ENCODE results near the gene BRCC3.

Gene BRCC3

DNA sequence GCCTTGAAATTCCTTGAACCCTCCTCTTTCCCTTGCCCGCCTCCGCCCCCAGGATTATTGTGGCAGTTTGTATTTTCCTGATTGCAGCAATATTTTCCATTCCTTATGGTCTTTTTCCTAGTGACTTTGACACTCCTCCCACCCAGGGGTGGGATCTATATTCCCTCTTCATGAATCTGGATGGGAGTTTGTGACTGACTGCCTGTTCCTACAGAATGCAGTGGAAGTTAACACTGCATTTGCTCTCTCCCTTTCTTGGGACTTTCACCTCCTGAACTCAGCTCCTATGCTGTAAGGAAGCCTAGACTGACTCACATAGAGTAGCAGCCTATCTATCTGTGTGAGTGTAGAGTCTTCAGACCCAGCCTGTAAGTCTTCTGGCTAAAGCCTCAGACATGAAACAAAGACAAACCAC lies 42.4 kb upstream of the BRCC3 start:
- Histone ChIP-seq H3K4me3 (peak overlapping the region; percentile 40; the same call in 1 of the 2 replicates), H3K9ac (ENCODE audit: insufficient read length) (no peak overlapping the region), H3K36me3 (ENCODE audit: insufficient read depth, low read length) (peaks cover 7% of the 10 kb centered on the region), H3K9me3 (ENCODE audit: low read depth, low read length) (no peaks in the 10 kb centered on the region), H3K27ac (0 out of 2 replicates have a peak overlapping the region, but pooled peaks have one; percentile 19)
- TF ChIP-seq POLR2AphosphoS5 (IDR thresholded peaks at IDR 0.05; ENCODE audit: borderline replicate concordance, low read depth, low read length) (no peak), EZH2 (IDR thresholded peaks at IDR 0.05) (no peak), FOXP2 (optimal IDR thresholded peaks at IDR 0.05; ENCODE audit: control extremely low read depth, extremely low read length, insufficient read depth) (no peak)
- no peak for DNase-seq (ENCODE audit: low read depth, low spot score)

DNA sequence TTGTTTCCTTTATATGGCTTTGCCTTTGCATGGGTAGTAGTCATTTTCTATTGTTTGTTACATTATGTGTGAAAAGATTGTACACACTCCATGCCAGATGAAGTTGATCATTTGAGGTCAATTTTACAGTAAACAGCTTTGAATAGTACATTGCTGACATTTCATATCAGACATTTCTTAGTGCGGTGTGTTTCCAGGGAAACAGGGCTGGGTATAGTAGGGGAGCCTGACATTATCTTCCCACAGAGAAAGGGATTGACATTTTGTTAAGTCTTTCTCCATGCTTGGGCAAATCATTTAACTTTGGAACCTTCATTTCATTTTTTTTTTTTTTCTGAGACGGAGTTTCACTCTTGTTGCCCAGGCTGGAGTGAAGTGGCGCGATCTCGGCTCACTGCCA lies 39.7 kb upstream of the BRCC3 start:
- no peak overlapping the region for H3K4me3 ChIP-seq
- H3K36me3 ChIP-seq (ENCODE audit: insufficient read depth, low read length): peaks cover 32% of the 10 kb centered on the region
- no peak overlapping the region for H3K27ac ChIP-seq
- no peak for TF ChIP-seq FOXP2 (optimal IDR thresholded peaks at IDR 0.05; ENCODE audit: control extremely low read depth, extremely low read length, insufficient read depth)
- TF ChIP-seq POLR2AphosphoS5 (IDR thresholded peaks at IDR 0.05; ENCODE audit: borderline replicate concordance, low read depth, low read length): no peak
- no peak for TF ChIP-seq EZH2 (IDR thresholded peaks at IDR 0.05)
- no peak overlapping the region for H3K9ac ChIP-seq (ENCODE audit: insufficient read length)
- no peak for DNase-seq (ENCODE audit: low read depth, low spot score)
- no peaks in the 10 kb centered on the region for H3K9me3 ChIP-seq (ENCODE audit: low read depth, low read length)

DNA sequence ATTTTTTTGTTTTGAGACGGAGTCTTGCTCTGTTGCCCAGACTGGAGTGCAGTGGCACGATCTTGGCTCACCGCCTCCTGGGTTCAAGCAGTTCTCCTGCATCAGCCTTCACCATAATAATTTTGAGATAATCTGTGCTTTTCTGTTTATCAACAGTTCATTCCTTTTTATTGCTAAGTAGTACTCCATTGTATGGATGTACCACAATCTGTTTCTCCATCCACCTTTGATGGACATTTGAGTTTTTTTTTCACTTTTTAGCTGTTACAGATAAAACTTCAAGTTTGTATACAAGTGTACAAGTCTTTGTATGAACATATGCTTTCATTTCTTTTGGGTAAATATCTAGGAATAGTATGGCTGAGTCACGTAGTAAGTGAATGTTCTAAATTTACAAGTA lies 35.6 kb upstream of the BRCC3 start:
- no peaks in the 10 kb centered on the region; the same call in 1 of the 2 replicates for H3K9me3 ChIP-seq (ENCODE audit: low read depth, low read length)
- H3K9ac ChIP-seq (ENCODE audit: insufficient read length): no peak overlapping the region
- no peak for DNase-seq (ENCODE audit: low read depth, low spot score)
- H3K36me3 ChIP-seq (ENCODE audit: insufficient read depth, low read length): peaks cover 45% of the 10 kb centered on the region
- no peak for TF ChIP-seq EZH2 (IDR thresholded peaks at IDR 0.05)
- no peak for TF ChIP-seq FOXP2 (optimal IDR thresholded peaks at IDR 0.05; ENCODE audit: control extremely low read depth, extremely low read length, insufficient read depth)
- no peak for TF ChIP-seq POLR2AphosphoS5 (IDR thresholded peaks at IDR 0.05; ENCODE audit: borderline replicate concordance, low read depth, low read length)
- H3K27ac ChIP-seq: no peak overlapping the region
- H3K4me3 ChIP-seq: no peak overlapping the region

DNA sequence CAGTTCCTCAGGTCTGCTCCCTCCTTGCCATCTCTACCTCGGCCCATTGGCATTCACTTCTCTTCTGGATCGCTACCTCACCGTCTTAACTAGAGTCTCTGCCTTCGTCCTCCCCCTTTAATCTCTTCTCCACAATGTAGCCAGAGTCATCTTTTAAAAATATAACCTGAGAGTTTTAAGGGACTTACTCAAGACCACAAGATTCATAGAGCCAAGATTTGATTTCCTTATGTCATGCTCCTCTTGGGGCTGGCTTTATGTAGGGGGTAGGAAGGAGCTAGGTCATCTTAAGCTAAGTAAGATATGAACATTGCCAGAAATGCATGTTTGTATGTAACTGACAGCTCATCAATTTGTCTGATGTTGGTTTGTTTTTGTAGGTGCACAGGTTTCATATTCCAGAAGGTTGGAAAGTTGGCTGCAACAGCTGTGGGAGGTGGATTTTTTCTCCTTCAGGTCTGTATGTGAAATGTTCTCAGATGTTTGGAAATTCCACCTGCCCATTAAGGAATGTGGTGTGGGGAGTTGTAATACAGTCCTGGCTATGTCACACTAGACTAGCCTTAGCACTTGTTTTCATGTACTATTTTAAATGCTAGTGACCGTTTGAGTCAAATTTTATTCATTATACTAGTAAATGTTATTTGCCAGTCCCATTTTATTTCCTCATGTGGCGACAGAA lies 25.0 kb upstream of the BRCC3 start:
- Histone ChIP-seq H3K4me3 (no peak overlapping the region), H3K9me3 (ENCODE audit: low read depth, low read length) (no peaks in the 10 kb centered on the region), H3K9ac (ENCODE audit: insufficient read length) (no peak overlapping the region), H3K36me3 (ENCODE audit: insufficient read depth, low read length) (no peaks in the 10 kb centered on the region), H3K27ac (no peak overlapping the region)
- TF ChIP-seq EZH2 (IDR thresholded peaks at IDR 0.05) (no peak), POLR2AphosphoS5 (IDR thresholded peaks at IDR 0.05; ENCODE audit: borderline replicate concordance, low read depth, low read length) (no peak), FOXP2 (optimal IDR thresholded peaks at IDR 0.05; ENCODE audit: control extremely low read depth, extremely low read length, insufficient read depth) (no peak)
- DNase-seq (ENCODE audit: low read depth, low spot score): no peak

DNA sequence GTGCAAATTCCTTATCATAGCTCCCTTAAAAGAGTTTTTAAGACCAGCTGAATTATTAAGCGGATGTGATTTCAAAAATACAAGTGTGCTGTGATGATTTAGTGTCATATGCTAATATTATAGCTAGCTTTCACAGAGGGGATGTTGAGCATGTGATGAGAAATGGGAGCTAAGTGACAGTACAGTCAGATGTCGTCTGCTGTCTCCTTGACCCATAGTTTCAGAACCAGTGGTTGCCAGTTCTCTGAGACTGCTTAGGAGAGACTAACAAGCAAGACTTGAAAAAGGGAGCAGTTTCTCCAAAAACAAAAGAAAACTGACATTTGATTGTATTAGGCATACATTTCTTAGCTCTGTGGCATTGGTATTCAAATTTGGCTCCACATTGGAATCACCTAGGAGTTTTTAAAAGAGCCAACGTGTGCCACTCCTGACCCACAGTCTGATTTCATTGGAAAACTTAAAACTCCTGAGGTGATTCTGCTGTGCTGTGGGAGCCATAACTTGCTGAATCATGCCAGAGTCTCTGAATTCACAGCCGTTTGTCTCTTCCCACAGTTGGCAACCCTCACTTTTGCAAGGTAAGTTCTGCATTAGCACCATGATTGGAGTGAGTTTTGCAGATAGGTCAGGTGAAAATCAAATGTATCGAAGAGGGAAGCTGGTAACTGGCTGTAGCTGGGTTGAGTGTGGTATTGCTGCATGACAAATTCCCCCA lies 24.3 kb upstream of the BRCC3 start:
- DNase-seq (ENCODE audit: low read depth, low spot score): no peak
- no peak overlapping the region for H3K27ac ChIP-seq
- peaks cover 3% of the 10 kb centered on the region; the same call in 1 of the 2 replicates for H3K36me3 ChIP-seq (ENCODE audit: insufficient read depth, low read length)
- TF ChIP-seq EZH2 (IDR thresholded peaks at IDR 0.05) (no peak), POLR2AphosphoS5 (IDR thresholded peaks at IDR 0.05; ENCODE audit: borderline replicate concordance, low read depth, low read length) (no peak), FOXP2 (optimal IDR thresholded peaks at IDR 0.05; ENCODE audit: control extremely low read depth, extremely low read length, insufficient read depth) (no peak)
- H3K9me3 ChIP-seq (ENCODE audit: low read depth, low read length): no peaks in the 10 kb centered on the region
- H3K9ac ChIP-seq (ENCODE audit: insufficient read length): no peak overlapping the region
- no peak overlapping the region for H3K4me3 ChIP-seq

DNA sequence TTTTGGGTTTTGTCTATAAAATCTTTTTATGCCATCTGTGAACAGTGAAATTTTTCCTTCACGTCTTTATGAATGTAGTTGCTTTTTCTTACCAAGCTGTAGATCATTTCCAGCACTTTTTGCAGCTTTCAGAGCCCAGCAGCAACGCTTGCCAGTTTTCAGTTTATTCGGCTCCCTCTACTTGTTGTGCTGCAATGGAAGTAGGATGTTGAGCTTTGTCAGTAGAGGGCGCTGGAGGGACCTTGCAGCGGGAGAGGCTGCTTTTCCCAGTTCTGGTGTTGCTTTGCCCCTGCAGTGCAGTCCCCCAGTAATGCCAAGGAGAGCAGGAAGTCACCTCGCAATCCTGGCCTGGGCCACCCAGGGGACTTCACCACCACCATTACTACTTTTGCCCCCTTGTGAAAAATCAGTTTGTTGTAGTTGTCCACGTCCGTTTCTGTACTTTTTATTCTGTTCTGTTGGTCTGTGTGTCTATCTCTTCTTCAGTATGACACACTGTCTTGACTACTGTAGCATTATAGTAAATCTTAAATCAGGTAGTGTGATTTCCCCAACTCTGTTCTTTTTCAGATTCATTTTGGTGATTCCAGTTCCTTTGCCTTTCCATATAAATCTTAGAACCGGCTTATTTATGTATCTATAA lies 22.2 kb upstream of the BRCC3 start:
- no peak overlapping the region for H3K27ac ChIP-seq
- no peaks in the 10 kb centered on the region for H3K9me3 ChIP-seq (ENCODE audit: low read depth, low read length)
- no peak for DNase-seq (ENCODE audit: low read depth, low spot score)
- H3K9ac ChIP-seq (ENCODE audit: insufficient read length): no peak overlapping the region
- TF ChIP-seq FOXP2 (optimal IDR thresholded peaks at IDR 0.05; ENCODE audit: control extremely low read depth, extremely low read length, insufficient read depth): no peak
- no peak for TF ChIP-seq POLR2AphosphoS5 (IDR thresholded peaks at IDR 0.05; ENCODE audit: borderline replicate concordance, low read depth, low read length)
- TF ChIP-seq EZH2 (IDR thresholded peaks at IDR 0.05): no peak
- peaks cover 5% of the 10 kb centered on the region; the same call in 1 of the 2 replicates for H3K36me3 ChIP-seq (ENCODE audit: insufficient read depth, low read length)
- H3K4me3 ChIP-seq: no peak overlapping the region

DNA sequence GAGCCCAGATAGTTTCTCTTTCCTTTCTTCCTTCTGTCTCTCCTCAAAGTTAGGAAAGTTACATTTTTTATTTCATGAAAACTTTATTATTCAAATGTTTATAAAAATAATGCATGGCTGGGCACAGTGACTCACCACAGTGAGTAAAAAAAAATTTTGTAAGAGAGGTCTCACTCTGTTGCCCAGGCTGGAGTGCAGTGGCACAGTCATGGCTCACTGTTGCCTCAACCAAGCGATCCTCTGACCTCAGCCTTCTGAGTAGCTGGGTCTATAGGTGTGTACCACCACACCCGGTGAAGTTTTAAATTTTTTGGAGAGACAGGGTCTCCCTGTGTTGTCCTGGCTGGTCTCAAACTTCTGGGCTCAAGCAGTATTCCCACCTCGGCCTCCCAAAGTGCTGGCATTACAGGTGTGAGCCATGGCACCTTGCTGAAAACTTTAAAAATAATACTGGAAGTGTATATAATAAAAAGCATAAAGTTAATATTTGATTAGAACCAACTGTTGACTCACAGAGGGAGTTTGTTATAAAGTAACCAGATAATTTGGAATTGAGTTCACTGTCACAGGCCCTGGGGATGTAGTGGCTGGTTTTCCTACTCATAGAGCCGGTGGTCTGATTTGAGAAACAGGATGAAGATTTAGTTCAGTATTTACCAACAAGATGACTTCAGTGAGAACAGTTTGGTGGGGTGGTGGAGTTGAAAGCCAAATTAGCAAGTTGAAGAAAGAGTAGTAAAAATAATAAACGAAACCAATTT lies 18.4 kb upstream of the BRCC3 start:
- no peak for DNase-seq (ENCODE audit: low read depth, low spot score)
- no peak overlapping the region for H3K27ac ChIP-seq
- H3K36me3 ChIP-seq (ENCODE audit: insufficient read depth, low read length): peaks cover 5% of the 10 kb centered on the region; the same call in 1 of the 2 replicates
- no peak overlapping the region for H3K9ac ChIP-seq (ENCODE audit: insufficient read length)
- H3K9me3 ChIP-seq (ENCODE audit: low read depth, low read length): no peaks in the 10 kb centered on the region
- no peak overlapping the region for H3K4me3 ChIP-seq
- TF ChIP-seq EZH2 (IDR thresholded peaks at IDR 0.05) (no peak), FOXP2 (optimal IDR thresholded peaks at IDR 0.05; ENCODE audit: control extremely low read depth, extremely low read length, insufficient read depth) (no peak), POLR2AphosphoS5 (IDR thresholded peaks at IDR 0.05; ENCODE audit: borderline replicate concordance, low read depth, low read length) (no peak)
